GM12873 (cell line): ENCODE results near the gene ZNF207.

Experiments used
- TF ChIP-seq, protein P1 (sequence below): IDR thresholded peaks from 2 replicates; pipeline ENCODE4 v1.5.1; 2012; ENCODE audit warnings: low read depth, mild to moderate bottlenecking, moderate library complexity, low read length, control low read depth; ENCODE audit not compliant: insufficient read depth; ENCODE audit errors: missing control alignments

The ZNF207 gene

DNA sequence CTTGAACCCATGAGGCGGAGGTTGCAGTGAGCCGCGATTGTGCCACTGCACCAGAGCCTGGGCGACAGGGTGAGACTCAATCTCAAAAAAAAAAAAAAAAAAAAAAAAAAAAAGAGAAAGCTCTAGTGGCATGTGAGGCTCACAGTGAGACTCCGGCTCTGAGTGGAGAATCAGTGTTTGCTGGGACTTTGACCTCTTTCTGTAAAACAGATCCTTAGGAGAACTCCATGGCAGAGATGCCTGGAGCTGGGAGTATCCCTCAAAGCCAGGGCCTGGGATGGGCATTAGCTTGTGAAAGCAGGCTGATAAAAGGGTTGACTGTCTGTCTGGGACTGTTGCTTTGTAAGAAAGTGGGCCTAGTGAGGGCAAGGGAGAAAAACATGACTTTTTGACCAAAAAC lies 46.4 kb downstream of the ZNF207 start:
- TF ChIP-seq, protein P1, sequence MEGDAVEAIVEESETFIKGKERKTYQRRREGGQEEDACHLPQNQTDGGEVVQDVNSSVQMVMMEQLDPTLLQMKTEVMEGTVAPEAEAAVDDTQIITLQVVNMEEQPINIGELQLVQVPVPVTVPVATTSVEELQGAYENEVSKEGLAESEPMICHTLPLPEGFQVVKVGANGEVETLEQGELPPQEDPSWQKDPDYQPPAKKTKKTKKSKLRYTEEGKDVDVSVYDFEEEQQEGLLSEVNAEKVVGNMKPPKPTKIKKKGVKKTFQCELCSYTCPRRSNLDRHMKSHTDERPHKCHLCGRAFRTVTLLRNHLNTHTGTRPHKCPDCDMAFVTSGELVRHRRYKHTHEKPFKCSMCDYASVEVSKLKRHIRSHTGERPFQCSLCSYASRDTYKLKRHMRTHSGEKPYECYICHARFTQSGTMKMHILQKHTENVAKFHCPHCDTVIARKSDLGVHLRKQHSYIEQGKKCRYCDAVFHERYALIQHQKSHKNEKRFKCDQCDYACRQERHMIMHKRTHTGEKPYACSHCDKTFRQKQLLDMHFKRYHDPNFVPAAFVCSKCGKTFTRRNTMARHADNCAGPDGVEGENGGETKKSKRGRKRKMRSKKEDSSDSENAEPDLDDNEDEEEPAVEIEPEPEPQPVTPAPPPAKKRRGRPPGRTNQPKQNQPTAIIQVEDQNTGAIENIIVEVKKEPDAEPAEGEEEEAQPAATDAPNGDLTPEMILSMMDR, result no peak

DNA sequence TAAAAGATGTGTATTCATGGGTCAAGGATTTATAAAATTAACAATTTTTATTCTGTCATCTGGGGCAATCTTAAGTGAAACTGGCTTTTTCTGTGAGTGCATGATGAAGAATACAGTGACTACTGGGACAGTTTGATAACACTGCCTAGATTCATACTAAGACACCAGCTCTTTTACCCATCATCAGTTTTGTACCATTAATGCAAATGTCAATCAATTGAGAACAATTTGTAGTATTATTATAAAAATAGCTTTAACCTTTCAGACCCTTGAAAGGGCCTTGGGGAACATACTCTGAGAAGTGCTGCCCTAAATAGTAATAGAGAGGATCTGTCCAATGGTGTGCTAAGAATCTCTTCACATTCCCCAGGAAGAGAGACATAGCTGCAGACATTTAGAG lies 49.0 kb downstream of the ZNF207 start:
- TF ChIP-seq, protein P1, result no peak

DNA sequence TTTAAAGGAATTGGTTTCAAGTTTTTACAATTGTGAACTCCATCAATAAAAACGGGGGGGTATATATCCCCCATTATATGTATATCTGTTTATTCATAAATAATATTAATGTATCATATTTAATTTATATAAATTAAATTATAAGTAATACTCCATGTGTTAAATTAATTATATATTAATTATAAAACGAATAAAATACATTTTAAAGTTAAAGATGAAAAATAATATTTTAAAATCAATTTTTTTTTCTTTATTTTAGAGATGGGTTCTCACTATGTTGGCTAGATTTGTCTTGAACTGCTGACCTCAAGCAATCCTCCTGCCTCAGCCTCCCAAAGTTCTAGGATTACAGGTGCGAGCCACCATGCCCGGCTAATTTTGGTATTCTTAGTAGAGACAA lies 76.9 kb downstream of the ZNF207 start:
- TF ChIP-seq, protein P1, result no peak

DNA sequence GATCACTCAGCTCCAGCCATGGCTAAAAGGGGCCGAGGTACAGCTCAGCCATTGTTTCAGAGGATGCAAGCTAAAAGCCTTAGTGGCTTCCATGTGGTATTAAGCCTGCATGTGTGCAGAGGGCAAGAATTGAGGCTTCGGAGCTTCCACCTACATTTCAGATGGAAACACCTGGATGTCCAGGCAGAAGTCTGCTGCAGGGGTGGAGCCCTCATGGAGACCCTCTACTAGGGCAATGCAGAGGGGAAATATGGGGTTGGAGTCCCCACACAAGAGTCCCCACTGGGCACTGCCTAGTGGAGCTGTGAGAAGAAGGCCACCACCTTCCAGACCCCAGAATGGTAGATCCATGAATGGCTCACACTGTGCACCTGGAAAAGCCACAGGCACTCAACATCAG lies 79.6 kb downstream of the ZNF207 start:
- TF ChIP-seq, protein P1, result no peak
